Naive thymus-derived CD4-positive, alpha-beta T cell (primary cell): ENCODE measurements around the gene KIF26A. TPM values are rescaled to one million over a fixed set of nuclear protein-coding genes. Genes with fewer than 3 reads are reported as not detected.

ENCODE experiments used
- ATAC-seq: fragments of 150-1000 bp; cut with Tn5 transposase; 2 replicates; pipeline ENCODE4 v1.10.0; 2021; ENCODE audit warnings: mild to moderate bottlenecking, moderate library complexity
- CTCF ChIA-PET: fragments of 350-600 bp; sonication (Branson Sonifier 250); formaldehyde crosslinking; loops from one replicate; lab custom pipeline; 2021; ENCODE audit warnings: antibody characterized with exemption; lab: Charles Lee
- POLR2A ChIA-PET: fragments of 350-600 bp; sonication (Branson Sonifier 250); formaldehyde crosslinking; loops from one replicate; lab custom pipeline; 2021; ENCODE audit warnings: antibody characterized with exemption, inconsistent platforms; lab: Charles Lee
- DNase-seq, 9 donors: peaks; one replicate each; pipeline versions ENCODE4 v3.0.0 to v3.0.0-alpha.2; 2020 to 2022; ENCODE audit warnings: mixed read lengths in 1 of 9
- H3K27ac ChIP-seq: one replicate; pipeline ENCODE4 v1.7.0; 2013; ENCODE audit warnings: mild to moderate bottlenecking, low read depth, low read length, moderate library complexity
- H3K27me3 ChIP-seq, 2 donors: one replicate each; pipeline ENCODE4 v1.7.0; 2013; ENCODE audit warnings: low read length in 2 of 2, mild to moderate bottlenecking in 2 of 2, moderate library complexity in 2 of 2; ENCODE audit not compliant: control insufficient read depth in 2 of 2, insufficient read depth in 2 of 2
- H3K36me3 ChIP-seq, 3 experiments: 1 replicate in 2 of 3; 2 replicates in 1 of 3; pipeline ENCODE4 v1.7.0; 2013; ENCODE audit warnings: low read length in 3 of 3, mild to moderate bottlenecking in 3 of 3, moderate library complexity in 1 of 3; ENCODE audit not compliant: insufficient read depth in 3 of 3, control insufficient read depth in 2 of 3
- H3K4me1 ChIP-seq, 2 donors: one replicate each; pipeline ENCODE4 v1.7.0; 2013; ENCODE audit warnings: low read length in 2 of 2, mild to moderate bottlenecking in 2 of 2, moderate library complexity in 1 of 2; ENCODE audit not compliant: control insufficient read depth in 2 of 2, insufficient read depth in 2 of 2
- H3K4me3 ChIP-seq: 2 replicates; pipeline ENCODE4 v1.7.0; 2013; ENCODE audit warnings: mild to moderate bottlenecking, low read length
- H3K9me3 ChIP-seq, 3 experiments: 1 replicate in 2 of 3; 2 replicates in 1 of 3; pipeline ENCODE4 v1.7.0; 2013; ENCODE audit warnings: low read length in 3 of 3; ENCODE audit not compliant: control insufficient read depth in 2 of 3
- H3K27ac Mint-ChIP-seq, 9 donors: one replicate each; pipeline ENCODE4 v1.8.0; 2020 to 2022; ENCODE audit warnings: mixed read lengths in 9 of 9, mild to moderate bottlenecking in 8 of 9, moderate library complexity in 5 of 9, inconsistent platforms in 2 of 9
- H3K27me3 Mint-ChIP-seq, 5 donors: one replicate each; pipeline ENCODE4 v1.8.0; 2021 to 2022; ENCODE audit warnings: mixed read lengths in 5 of 5, mild to moderate bottlenecking in 1 of 5
- H3K36me3 Mint-ChIP-seq, 5 donors: one replicate each; pipeline ENCODE4 v1.8.0; 2020 to 2022; ENCODE audit warnings: mixed read lengths in 5 of 5, mild to moderate bottlenecking in 3 of 5, inconsistent platforms in 1 of 5
- H3K4me1 Mint-ChIP-seq, 7 donors: one replicate each; pipeline ENCODE4 v1.8.0; 2020 to 2022; ENCODE audit warnings: mixed read lengths in 7 of 7, mild to moderate bottlenecking in 3 of 7, inconsistent platforms in 1 of 7
- H3K4me3 Mint-ChIP-seq, 10 donors: one replicate each; pipeline ENCODE4 v1.8.0; 2020 to 2022; ENCODE audit warnings: mild to moderate bottlenecking in 10 of 10, mixed read lengths in 10 of 10, moderate library complexity in 6 of 10, inconsistent platforms in 2 of 10
- H3K9me3 Mint-ChIP-seq, 11 donors: one replicate each; pipeline ENCODE4 v1.8.0; 2020 to 2022; ENCODE audit warnings: mixed read lengths in 11 of 11, mild to moderate bottlenecking in 4 of 11, inconsistent platforms in 1 of 11, moderate library complexity in 1 of 11
- intact Hi-C, 2 donors: fragments of 100-400 bp; cut with micrococcal nuclease; formaldehyde crosslinking; loops; one replicate each; pipeline ENCODE4 v1.15.1; 2023
- polyA plus RNA-seq, 2 donors: library from polyadenylated mRNA; unstranded; fragments of 300-500 nt; fragmentation: Illumina TruSeq; gene quantifications; one replicate each; pipeline ENCODE4 v1.2.3, GENCODE V29; 2021
- total RNA-seq, 6 experiments: library from RNA in 5 of 6; stranded (reverse) in 5 of 6; gene quantifications; 1 replicate in 5 of 6; 2 replicates in 1 of 6; pipeline ENCODE4 v1.2.3 and lab custom pipeline; 2021 to 2026

The KIF26A gene
- total and polyA plus RNA-seq, 7 experiments from 2014 or later: 0.13 to 0.53 (median 0.17) TPM; not detected in 4

DNA sequence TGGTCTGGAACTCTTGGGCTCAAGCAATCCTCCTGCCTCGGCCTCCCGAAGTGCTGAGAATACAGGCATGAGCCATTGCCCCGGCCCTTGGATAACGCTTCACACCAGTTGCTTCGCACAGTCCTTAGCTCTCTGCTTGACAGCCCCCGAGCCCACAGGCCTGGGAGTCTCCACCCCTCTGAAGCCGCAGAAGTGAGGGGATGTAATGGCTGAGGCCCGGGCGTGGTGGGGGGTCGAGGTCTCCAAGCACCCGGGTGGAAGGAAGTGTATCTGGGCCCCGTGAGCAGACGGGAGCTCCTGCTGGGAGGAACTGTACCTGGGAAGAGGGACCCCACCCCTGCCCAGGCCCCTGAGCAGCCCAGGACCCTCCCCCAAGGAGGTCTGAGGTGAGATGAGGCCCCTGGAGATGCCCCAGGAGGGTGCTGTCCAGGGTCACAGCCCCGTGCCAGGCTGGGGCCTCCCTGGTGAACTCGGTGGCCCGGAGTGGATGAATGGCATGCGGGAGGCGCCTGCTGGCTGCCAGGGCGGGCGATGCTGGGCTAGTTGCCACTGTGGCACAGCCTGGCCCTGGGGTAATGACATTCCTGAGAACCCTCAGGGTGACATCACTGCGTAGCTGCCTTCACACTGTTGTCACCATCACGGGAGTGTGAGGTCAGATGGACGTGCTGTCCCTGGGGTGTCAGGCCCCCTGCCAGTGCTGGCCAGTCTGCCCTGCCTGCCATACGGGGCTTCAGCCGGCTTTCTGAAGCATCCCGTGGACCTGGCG lies 48.9 kb downstream of the KIF26A start:
- H3K27ac Mint-ChIP-seq: no peak overlapping the region
- Histone ChIP-seq H3K4me3 (no peak overlapping the region), H3K4me1 (no peaks in the 10 kb centered on the region), H3K9me3 (no peaks in the 10 kb centered on the region), H3K27me3 (no peaks in the 10 kb centered on the region), H3K27ac (no peak overlapping the region), H3K36me3 (no peaks in the 10 kb centered on the region)
- no peak overlapping the region for H3K4me3 Mint-ChIP-seq
- no peak for DNase-seq
- H3K4me1 Mint-ChIP-seq: no peaks in the 10 kb centered on the region
- POLR2A ChIA-PET: no interaction called here
- CTCF ChIA-PET: no interaction called here
- ATAC-seq: no peak
- H3K27me3 Mint-ChIP-seq: peaks cover 0 to 3% (median 0%) of the 10 kb centered on the region in 5 donors
- intact Hi-C loops: no loop called here
- H3K36me3 Mint-ChIP-seq: no peaks in the 10 kb centered on the region
- no peaks in the 10 kb centered on the region for H3K9me3 Mint-ChIP-seq

DNA sequence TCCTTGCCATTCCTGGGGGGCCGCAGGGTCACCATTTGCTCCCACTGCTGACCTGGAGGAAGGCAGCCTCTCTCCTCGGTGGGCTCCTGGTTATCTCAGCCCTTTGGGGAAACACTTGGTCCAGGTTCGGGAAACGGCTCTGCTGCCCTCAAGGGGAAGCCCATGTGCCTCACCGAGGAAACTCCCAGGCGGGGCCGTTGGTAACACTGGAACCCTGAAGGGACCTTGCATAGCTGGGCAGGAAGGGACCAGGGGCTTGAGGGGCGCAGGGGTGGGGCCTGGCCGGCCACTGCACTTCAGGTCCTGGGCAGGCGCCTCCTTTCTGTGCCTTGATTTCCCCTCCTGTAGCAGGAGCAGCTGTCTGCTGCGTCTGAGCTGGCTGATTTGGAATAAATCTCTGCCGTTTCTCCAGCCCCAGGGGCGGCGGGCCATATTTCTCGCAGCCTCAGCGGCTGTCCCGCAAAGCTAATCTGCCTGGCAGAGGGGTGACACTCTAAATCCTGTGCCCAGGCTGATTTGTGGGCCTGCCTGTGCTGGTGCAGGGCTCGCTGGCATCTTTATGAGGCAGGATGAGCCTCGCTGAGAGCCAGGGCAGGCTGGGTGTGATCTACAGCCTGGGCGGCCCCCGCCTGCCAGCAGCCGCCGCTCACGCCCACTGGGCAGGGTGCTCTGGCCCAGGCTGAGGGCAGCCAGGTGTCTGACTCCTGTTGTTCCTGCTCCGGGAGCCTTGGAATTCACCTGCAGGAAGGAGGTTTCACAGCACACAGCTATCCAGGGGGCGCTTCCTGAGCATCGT lies 49.7 kb downstream of the KIF26A start:
- H3K4me1 Mint-ChIP-seq: no peaks in the 10 kb centered on the region
- ATAC-seq (no peak), DNase-seq (no peak)
- Histone ChIP-seq H3K4me1 (no peaks in the 10 kb centered on the region), H3K4me3 (no peak overlapping the region), H3K36me3 (no peaks in the 10 kb centered on the region), H3K27ac (no peak overlapping the region), H3K9me3 (no peaks in the 10 kb centered on the region), H3K27me3 (no peaks in the 10 kb centered on the region)
- H3K27ac Mint-ChIP-seq: no peak overlapping the region
- H3K9me3 Mint-ChIP-seq: no peaks in the 10 kb centered on the region
- no peak overlapping the region for H3K4me3 Mint-ChIP-seq
- H3K36me3 Mint-ChIP-seq: no peaks in the 10 kb centered on the region
- ChIA-PET CTCF (no interaction called here), POLR2A (no interaction called here)
- H3K27me3 Mint-ChIP-seq: peaks cover 0 to 3% (median 0%) of the 10 kb centered on the region in 5 donors
- intact Hi-C loops: no loop called here

DNA sequence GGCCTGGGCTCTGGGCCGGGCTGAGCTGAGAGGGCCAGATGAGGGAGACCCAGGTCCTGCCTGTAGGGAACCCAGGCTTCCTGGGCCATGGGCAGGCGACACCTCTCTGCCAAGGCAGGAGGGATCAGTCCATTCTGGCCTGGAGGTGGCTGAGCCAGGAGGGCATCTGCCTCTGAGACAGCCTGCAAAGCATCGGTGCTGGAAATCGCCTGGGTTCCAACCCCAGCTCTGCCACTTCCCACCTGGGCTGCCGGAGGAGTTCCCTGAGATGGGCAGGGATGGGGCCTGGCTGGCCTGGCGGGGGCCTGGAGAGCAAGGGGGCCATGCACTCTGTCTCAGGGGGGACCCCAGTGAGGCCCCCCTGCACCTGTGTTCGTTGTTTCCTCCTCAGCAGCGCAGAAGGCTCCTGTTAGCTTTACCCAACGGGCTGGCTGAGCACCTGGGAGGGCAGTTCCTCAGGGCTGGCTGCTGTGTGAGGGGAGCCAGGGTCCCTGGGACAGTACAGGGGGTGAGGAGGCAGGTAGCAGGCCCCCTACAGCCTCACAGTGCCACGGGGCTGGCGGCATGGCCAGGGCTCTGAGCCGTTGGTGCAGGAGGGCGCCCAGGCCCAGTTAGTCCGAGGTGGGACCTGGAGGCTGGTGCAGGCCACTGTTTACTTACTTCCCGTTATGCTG lies 50.5 kb downstream of the KIF26A start:
- Histone ChIP-seq H3K9me3 (no peaks in the 10 kb centered on the region), H3K4me3 (no peak overlapping the region), H3K27ac (no peak overlapping the region), H3K27me3 (no peaks in the 10 kb centered on the region), H3K4me1 (no peaks in the 10 kb centered on the region), H3K36me3 (no peaks in the 10 kb centered on the region)
- DNase-seq (no peak), ATAC-seq (no peak)
- Mint-ChIP-seq H3K4me3 (no peak overlapping the region), H3K9me3 (no peaks in the 10 kb centered on the region), H3K27ac (no peak overlapping the region), H3K36me3 (no peaks in the 10 kb centered on the region), H3K4me1 (no peaks in the 10 kb centered on the region), H3K27me3 (peaks cover 0 to 3% (median 0%) of the 10 kb centered on the region in 5 donors)
- ChIA-PET CTCF (no interaction called here), POLR2A (no interaction called here)
- intact Hi-C loops: no loop called here

DNA sequence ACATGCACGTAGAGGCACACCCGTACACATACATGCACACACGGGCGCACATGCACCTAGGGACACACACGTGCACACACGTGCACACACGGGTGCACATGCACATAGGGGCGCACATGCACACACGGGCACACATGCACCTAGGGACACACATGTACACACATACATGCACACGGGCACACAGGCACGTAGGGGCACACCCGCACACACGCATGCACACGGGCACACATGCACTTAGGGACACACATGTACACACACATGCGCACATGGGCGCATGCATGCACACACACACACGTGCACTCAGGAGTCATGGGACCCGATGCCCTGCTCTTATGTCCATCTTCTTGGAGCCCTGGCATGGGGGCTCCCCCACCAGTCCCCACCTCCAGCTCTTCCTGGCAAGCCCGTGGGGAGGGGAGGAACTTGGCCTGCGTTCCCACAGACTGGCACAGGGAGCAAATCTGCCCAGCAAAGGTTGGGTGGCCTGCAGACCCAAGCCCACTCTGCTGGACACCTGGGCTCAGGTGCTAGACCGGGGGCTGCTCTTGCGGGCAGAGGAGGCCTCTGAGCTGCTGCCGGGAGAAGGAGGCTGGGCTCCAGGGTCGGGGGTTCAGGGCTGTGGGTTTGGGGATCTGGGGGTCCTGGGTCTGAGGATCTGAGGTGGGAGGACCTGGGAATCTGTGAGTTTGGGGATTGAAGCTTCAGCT lies 51.4 kb downstream of the KIF26A start:
- ChIA-PET CTCF (no interaction called here), POLR2A (no interaction called here)
- H3K4me1 Mint-ChIP-seq: no peaks in the 10 kb centered on the region
- Histone ChIP-seq H3K27ac (no peak overlapping the region), H3K4me1 (no peaks in the 10 kb centered on the region), H3K27me3 (no peaks in the 10 kb centered on the region), H3K4me3 (no peak overlapping the region), H3K36me3 (no peaks in the 10 kb centered on the region), H3K9me3 (no peaks in the 10 kb centered on the region)
- H3K4me3 Mint-ChIP-seq: no peak overlapping the region
- H3K9me3 Mint-ChIP-seq: no peaks in the 10 kb centered on the region
- H3K27ac Mint-ChIP-seq: no peak overlapping the region
- intact Hi-C loops: no loop called here
- ATAC-seq: no peak
- H3K27me3 Mint-ChIP-seq: no peaks in the 10 kb centered on the region
- DNase-seq: no peak
- H3K36me3 Mint-ChIP-seq: no peaks in the 10 kb centered on the region

DNA sequence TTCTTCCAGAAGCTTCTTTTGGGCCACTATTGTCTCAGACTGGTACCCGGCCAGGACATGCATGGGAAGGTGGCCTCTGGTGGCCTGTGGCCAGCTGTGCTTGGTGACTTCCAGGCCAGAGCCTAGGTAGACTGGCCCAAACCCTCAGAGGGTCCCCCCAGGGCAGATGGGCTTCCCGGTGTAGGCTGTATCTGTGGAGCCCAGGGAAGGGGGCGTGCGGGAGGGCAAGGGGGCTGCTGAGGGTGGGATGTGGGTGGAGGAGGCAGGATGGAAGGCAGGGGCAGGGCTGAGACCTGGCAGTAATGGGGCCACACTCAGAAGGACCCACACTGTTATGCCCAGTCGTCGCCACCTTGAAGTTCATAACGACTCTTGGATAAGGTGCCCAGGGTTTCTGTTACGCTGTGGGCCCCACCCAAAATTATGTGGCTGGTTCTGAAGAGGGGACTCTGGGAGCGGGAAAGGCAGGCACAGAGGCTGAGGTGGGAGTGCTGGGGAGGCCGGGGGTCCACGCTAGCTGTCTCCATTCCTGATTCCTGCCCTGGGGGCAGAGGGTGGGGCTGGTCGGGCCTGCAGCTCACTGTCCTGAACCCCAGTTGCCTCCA lies 52.1 kb downstream of the KIF26A start:
- no peaks in the 10 kb centered on the region for H3K4me1 Mint-ChIP-seq
- Histone ChIP-seq H3K27me3 (no peaks in the 10 kb centered on the region), H3K9me3 (no peaks in the 10 kb centered on the region), H3K4me3 (no peak overlapping the region), H3K4me1 (no peaks in the 10 kb centered on the region), H3K27ac (no peak overlapping the region), H3K36me3 (no peaks in the 10 kb centered on the region)
- ChIA-PET POLR2A (no interaction called here), CTCF (no interaction called here)
- H3K9me3 Mint-ChIP-seq: no peaks in the 10 kb centered on the region
- H3K27me3 Mint-ChIP-seq: no peaks in the 10 kb centered on the region
- DNase-seq (no peak), ATAC-seq (no peak)
- H3K4me3 Mint-ChIP-seq: no peak overlapping the region
- H3K36me3 Mint-ChIP-seq: no peaks in the 10 kb centered on the region
- no peak overlapping the region for H3K27ac Mint-ChIP-seq
- intact Hi-C loops: no loop called here

DNA sequence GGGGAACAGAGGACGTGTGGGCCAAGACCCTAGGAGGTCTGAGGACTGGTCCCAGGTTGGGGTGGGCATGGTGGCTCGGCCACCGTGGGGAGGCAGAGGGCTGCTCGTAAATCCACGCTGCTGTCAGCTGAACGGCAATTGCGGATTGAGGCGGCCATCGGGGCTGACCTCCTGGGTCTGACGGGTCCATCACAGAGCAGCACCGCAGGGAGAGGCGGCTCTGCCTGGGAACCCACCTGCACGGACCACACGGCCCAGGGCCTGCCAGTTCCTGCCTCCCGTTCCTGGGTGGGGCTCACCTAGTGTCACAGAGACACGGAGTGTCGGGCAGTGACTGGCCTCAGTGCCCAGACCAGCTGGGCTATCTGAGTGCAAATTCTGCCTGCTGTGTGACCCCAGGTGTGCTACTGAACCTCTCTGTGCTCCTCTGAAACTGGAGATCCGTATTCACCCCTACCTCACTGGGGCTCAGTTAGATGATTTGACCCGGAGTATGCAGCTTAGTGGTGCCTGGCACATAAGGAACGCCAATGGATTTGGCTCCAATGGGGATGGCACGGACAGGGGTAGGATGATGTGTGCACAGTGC lies 53.1 kb downstream of the KIF26A start:
- Histone ChIP-seq H3K27me3 (no peaks in the 10 kb centered on the region), H3K4me1 (no peaks in the 10 kb centered on the region), H3K27ac (no peak overlapping the region), H3K9me3 (no peaks in the 10 kb centered on the region), H3K4me3 (no peak overlapping the region), H3K36me3 (no peaks in the 10 kb centered on the region)
- no peak for ATAC-seq
- no peak overlapping the region for H3K27ac Mint-ChIP-seq
- no peak for DNase-seq
- H3K36me3 Mint-ChIP-seq: no peaks in the 10 kb centered on the region
- peaks cover 0 to 5% (median 2%) of the 10 kb centered on the region in 7 donors for H3K4me1 Mint-ChIP-seq
- H3K4me3 Mint-ChIP-seq: no peak overlapping the region
- ChIA-PET CTCF (no interaction called here), POLR2A (no interaction called here)
- intact Hi-C loops: no loop called here
- no peaks in the 10 kb centered on the region for H3K9me3 Mint-ChIP-seq
- no peaks in the 10 kb centered on the region for H3K27me3 Mint-ChIP-seq
